Astrocyte of the hippocampus (primary cell): ENCODE data around the gene CUEDC1.

Source experiments
- DNase-seq: peaks from one replicate; pipeline ENCODE4 v3.0.0; 2011; ENCODE audit warnings: low read depth, low spot score

Gene CUEDC1

DNA sequence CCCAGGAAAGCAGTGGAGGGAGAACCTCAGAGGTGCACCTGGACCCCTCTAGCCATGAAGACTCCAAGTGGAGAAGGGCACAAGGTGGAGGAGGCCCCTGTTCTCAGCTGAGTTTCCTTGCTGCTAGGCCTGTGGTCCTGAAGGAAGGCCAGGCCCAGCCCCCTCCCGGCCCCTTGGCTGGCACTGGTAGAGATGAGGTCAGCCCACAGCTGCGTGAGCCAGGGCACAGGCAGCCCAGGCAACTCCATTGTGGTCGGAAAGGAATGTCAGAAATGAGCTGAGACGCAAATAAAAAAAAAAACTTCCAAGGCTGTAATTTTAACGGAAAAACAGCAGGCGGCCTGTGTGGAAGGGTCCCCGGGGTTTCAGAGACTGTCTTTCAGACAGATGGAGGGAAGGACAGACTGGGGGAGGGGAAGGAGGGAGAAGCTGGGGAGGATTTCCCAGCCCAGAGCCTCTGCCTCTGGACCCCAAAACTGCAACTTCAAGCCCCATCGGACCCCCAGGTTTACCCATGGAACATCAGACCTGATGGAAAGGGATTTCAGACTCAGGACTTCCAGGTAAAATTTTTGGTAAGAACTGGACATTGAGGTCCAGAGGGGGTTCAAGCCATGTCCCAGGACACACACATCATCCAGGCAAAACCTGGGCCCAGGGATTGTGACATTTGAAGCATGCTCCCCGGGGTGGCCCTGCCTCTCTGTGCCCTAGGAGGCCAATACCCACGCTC lies 79.8 kb downstream of the CUEDC1 start:
- peak; percentile 99 for DNase-seq

DNA sequence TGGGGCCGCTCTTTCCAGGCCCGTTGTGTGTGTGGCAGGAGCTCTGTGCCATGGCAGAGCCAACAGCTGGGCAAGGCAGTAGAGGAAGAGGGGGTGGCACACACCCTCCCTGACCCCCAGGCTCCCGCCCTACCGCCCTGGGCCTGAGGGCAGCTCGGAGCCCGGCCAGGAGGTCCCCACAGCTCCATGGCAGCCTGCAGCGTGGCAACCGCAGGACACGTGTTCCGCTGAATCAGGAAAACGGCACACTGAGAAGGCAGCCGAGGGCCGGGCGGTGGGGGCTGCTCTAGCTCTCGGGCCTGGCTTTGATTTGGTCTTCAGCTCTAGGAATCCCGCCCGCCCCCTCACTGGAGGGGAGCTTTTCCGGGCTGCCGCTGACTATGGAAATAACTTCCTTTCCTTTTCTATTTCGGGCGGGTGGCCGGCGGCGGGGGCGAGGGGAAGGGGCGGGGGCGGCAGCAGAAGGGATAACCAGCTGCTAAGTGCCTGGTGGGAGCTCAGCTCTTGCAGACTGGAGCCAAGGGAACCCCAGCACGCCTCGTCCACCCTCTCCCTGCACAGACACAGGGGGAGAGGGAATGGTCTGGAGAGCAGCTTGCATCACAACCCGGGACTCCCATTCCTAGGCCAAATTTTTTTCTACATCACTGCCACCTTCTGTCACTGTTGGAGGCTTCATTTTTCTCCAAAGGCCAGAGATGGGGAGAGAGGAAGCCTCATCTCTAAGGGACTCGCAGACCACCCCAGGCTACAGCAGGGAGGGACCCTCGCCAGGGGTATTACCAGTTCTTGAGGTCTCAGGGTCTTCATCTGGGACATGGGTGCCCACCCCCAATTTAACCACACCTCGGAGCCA lies 80.5 kb downstream of the CUEDC1 start:
- DNase-seq: peak; percentile 98

DNA sequence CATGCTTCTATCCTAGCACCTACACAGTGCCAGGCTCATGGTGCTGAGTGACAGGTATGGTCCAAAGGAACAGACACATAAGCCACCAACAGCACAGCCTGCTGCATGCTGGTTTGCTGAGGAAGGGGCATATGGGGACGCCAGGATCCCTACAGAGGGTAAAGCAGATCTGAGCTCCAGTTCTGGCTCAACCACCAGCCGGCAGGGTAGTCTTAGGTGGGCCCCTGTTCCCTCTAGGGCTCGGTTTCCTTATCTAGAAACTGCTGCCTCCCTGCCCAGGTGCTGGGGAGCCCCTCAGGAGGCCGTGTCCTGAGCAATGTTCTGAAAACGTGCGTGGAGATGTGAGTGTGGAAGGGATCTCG lies 81.2 kb downstream of the CUEDC1 start:
- DNase-seq: no peak

DNA sequence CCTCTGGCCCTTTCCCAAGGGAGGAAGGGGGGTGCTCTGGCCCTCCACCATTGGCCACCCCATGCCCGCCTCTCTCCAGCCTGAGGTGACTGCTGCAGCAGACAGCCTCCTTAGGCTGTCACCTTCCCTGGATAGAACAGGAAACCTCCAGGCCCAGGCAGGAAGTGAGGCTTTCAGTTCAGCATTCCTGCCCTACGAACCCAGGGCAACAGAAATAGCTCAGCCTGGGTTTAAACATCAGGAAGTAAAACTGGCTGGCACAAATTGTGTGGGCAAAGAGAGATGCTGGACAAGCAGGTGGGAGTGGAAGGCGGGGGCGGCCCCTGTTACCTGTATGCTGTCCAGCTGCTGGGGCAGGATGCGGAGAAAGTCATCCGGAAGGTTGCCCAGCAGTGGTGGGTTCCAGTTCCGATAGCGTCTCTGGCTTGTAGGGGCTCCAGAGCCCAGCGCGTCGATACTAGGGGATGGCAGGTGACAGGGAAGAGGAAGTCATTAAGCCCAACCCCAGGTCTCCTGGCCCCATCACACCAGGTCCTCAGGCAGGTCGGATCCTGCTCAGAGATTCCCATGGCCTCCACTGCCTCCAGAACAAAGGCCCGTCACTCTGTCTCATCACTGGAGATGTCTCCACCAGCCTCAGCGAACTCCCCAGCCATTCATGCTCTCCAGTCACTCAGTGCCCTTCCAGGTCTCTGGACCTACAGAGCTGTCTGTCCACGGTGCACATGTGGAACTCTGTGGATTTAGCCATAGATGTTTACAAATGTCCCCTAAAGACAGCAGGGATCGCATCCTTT lies 81.8 kb downstream of the CUEDC1 start:
- no peak for DNase-seq

DNA sequence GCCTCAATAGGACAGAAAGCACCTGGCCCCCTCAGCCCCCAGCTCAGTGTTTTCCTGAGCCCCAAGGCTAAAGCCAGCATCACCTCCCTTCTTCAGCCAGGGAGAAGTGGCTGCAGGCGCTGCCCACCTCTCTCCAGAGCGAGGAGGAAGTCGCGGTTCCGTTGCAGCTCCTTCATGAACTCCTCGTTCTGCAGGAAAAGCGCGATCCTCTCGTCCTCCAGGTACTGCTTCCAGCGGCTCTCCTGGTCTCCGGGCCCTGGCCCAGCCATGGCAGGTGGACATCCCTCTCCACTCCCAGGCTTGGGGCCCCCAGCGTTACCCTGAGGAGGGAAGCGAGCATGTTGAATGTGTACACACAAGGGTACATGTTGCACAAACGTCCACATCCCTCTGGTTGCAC lies 82.7 kb downstream of the CUEDC1 start:
- DNase-seq: no peak

DNA sequence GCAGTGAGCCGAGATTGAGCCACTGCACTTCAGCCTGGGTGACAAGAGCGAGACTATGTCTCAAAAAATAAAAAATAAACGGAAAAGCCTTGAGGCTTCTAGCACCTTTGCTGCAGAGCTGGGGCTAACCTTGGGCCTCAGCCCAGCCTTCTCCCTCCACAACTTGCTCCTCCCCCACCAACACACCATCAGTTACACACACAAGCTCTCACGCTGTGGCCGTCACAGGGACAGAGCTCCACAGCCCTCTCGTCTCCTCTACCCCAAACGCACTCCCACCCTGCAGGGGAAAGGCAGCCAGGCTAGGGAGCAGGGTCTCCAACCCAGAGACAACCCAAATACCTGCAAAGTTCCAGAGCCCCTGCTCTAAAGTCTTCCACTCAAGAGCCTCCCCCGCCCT lies 83.3 kb downstream of the CUEDC1 start:
- DNase-seq: no peak

DNA sequence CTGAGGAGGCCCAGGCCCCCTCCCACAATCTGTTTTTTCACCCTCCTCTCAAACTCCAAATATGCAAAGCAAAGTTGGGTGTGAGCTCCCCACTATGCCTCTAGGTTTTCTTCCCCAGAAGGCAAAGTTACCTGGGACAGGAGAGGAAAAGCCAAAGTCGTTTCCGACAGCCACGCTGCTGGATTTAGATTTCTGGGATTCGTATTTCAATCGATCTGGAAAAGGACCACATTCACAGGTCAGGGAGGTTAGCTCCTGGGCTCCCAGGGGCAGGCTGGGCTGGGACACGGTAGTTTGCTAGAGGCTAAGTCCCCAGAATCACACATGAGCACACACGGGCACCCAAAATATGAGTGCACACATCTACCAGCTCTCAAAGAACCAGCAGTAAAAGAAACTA lies 84.1 kb downstream of the CUEDC1 start:
- no peak for DNase-seq

DNA sequence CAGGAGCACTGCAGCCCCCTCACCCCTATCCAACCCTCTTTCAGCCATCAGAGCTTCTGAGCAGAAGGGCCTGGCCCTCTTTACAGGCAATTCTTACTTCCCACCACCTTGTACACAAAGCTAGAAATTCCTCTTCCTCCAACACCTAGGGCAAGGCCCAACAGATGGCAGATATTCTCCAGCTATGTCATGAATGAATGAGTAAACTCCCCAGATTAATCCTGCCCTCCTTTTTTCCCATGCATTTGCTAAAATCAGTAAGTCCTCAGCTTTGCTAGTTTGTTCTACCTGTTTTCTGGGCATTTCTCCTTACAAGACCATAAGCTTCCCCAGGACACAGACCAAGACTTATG lies 85.0 kb downstream of the CUEDC1 start:
- DNase-seq: no peak

DNA sequence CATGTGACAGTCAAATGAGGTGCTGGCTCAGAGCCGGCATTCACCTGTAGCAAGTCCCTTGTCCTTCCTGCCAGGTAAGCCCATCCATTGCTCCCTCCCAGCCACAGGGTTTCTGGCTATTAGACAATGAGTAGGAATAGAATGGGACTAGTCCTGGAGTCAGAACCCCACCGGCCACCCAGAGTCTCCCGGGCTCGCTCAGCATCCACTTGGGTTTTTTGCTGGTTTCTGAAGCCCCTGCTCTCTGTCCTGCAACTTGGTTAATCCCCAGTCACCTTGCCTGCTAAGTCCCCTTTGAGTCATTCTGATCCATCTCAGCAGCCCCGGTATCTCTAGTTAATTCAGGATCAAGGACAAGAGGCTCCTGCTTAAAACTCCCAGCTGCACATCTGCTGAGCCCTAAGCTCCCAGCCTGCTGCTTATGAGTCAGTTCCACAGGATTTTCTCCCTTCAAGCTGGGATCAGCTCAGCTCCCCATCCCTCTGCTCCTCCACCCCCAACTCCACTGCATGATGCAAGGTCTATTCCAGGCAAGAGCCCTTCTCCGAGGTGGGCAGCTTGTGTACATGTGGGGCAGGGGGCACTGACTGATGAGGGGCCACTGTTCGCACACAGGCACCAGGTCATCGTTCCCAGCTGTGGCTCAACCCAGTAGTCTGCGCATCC lies 85.5 kb downstream of the CUEDC1 start:
- DNase-seq: peak; percentile 63

DNA sequence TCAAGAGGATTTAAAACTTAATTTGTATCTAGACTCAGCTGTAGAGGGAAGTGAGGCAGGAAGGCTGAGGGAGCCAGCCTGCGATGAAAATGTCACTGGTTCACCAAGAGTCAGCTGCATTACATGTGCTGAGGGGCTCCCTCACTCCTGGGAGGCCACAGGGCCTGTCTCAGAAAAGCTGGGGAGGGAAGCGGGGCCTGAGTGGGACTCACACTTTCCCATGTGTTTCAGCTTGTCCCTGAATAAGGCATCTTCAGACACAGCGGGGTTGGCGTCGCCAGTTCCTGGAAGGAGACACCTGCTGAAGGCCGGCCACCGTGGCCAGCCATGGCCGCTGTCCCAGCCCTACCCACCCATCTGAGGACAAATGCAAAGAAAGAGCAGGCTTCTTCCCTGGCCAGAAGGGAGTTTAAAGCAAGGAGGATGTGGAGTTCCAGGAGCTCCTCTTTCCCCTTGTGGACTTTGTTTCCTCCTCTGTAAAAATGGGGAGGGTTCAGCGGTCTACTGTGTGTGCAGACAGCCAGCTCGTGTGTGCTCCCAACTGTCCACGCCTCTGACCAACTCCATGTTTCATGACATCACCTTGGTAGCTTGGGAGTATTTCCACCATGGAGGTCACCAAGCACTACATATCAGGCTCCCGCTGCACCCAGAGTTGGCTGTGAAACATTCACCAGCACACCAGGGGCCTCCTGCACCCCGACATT lies 86.1 kb downstream of the CUEDC1 start:
- DNase-seq: no peak

DNA sequence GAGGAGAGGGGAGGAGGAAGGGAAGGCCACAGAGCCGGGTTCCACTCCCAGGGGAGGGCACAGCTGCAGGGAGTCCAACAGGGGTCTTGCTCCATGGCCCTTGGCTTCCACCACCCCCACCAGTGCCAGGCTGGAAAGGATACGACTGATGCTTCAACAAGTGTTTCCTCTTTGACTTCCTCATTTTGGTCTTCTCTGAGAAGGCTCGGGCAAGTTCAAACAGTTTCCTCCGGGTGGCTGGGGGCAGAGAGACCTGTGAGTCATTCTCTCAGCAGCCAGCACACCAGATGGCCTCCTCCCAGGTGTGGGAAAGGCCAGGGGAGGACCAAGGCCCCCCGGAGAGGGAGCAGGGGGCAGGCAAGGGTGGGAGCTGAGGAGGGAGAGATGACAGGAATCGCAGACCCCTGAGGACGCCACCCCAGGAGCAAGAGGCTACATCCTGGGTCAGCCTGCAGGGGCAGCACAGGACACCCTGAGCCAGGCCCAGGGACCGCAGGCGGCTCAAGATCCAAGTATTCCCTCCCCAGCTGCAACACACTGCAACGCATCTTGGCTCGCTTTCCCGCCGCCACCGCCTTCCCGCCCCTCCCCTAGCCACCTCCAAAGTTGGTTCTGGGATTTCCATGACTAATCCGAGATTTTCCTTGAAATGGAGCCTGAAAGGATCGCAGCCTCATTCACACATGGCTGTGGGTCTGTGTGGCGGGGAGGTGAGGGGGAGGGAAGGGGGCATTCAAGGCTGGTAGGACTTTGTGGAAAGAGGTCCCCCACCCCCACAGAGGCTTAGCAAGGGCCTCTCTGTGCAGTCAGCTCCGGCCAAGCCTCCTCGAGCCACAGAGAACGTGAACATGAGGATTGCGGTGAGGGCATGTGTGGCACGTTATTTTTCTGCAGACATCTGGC lies 87.0 kb downstream of the CUEDC1 start:
- DNase-seq: peak; percentile 96

DNA sequence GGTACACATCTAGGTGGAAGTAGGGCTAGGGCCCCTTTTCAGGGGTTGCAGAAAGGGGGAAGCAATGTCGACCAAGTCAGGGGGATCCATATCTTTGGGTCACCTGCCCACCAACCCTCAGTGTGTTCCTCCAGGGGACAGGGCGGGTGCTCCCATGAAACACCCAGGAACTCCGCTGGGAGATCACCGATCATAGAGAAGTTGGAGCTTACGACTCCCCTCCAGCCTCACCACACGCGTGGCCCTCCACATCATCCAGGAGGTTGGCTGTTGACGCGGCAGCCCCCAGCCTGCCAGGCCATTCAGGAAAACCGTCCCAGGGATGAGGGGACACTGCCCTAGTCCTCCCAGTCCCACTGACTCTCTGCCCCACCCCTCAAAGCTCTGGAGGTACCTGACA lies 88.1 kb downstream of the CUEDC1 start:
- no peak for DNase-seq

DNA sequence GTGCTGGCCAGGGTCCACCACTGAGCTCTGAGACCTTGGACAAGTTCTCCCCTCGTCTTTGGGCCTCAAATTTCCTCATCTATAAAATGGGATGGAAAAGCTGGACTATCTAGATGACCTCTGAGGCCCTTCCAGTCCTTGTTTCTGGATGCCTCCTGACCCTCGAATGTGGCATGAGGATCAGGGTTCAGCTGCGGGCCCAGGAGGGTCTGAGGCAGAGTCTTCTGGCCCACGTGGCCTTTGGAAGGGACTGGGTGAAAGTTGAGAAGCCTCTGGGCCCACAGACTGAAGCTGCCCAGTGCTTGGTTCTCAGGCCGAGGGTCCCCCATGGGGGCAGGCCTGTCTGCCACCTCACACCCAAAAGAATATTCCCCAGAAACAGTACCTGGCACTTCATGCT lies 88.5 kb downstream of the CUEDC1 start:
- DNase-seq: no peak

DNA sequence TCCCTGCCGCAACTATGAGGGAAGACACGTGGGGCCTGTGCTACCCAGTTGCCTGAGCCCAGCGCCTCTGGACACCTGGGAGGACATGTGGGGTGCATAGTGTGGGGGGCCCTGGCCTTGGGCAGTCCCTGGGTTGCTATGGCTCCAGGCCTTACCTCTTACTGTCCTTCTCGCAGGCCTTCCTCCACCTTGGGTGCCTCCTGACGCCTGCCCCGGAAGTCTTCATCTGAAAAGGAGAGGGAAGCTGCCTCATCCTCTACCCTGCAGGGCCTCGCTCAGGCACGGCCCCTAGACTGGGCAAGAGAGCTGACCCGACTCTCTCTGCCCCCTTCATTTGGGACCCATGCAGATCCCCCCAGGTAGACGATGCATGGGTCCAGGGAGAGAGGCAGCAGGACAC lies 88.9 kb downstream of the CUEDC1 start:
- no peak for DNase-seq

DNA sequence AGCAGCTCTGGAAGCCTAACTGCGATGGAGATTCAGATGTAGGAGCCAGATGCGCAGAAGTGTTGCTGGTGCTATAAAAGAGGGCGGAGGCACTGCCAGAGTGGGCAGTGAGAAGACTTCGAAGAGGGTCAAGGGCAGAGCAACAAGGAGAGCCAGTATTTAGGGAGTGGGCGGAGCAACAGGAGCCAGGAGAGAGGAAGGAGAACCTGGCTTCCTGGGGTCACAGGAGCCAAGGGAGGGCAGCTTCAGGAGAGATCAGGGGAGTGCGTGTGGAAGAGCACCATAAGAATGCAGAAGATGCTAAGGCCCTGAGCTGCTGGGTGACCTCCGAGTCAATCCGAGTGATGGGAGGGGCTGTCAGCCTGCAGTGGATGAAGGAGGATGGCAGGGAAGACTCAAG lies 90.9 kb downstream of the CUEDC1 start:
- DNase-seq: no peak

DNA sequence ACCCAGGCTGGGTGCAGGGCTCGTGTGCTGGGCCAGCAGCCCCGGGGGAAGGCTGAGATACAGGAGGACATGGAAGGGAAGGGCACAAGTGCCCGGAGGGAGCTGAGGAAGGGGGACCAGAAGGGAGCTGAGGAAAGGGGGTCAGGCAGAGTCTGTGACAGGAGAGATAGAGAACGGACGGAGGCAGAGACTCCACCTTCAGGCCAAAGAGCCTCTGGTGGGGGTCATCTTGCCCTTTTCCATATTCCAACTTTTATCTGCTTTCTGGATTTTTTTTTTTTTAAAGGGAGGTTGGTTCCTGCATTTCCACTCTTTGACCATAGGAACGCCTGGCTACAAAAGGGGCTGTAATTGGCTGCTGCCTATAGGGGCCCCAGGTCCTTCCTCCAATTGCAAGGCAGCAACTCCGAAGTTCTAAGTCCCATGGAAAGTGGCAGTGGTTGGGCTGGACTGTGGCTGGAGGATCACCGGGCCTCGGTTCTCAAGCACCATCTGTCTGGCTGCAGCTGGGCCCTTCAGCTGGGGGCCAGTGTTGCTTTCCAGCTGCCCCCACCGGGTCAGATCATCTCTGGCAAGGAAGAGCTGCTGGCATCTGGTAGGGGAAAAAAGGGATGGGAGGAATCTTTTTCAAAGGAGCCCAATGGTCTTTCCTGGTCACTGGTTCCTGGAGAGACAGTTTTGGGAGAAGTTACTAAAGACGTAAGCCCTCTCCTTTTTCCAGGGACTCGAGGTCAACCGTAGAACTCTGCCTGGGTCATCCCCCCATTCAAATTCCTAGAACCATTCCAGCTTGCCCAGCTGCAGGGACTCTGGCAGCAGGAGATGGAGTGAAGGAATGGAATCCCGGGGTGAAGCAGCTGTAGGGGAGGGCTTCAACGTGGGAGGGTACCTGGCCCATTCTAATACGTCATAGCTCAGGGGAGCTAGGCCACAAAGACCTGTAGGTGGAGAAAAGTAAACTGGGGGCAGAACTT lies 92.2 kb downstream of the CUEDC1 start:
- no peak for DNase-seq

DNA sequence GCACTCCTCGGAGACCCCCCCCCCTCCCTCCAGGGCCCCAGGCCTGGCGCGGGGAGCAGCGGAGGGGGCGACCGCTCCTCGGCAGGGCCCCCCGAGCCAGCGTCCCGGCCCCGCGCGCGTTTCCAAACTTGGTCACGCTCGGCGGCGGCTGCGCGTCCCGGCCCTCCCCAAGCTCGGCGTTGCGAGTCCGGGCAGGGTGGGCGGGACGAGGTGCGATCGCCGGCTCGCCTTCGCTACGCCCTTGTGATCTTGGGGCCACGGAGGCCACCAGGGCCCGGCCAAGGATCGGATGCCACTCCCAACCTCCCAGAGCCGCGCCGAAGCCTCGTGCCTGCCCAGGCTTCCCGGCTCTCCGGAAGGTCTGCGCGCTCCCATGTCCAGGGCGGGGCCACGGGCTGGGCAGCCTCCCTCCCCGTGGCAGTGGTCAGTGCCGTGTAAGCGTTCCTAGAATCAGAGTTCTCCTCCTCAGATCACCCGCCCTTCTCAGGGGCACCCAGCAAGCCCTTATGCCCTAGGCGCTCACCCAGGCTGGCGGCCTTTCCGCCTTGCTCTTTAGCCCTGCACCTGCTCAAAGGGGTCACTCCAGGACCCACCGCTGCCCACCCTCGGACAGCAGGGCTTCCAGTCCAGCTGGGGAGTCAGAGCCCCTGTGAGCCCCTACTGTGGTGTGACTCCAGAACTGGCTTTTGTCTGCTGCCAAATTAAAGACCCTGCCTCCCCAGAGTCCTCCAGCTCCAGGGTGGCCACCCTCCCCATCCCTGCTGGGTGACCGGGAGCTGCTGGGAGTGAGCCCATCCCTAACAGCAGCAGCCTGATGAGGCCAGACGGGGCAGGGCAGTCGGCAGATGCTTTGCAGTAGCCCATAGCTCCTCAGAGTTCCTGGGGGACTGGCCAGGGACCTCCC lies 93.2 kb downstream of the CUEDC1 start:
- DNase-seq: peak; percentile 66
